Stimulated activated CD8-positive, alpha-beta memory T cell treated with anti-CD3 and anti-CD28 coated beads, Interleukin-4, amount 100 ng/mL, for 24 hours (primary cell): Measurements from ENCODE around the gene PRPF40B.
A peak's percentile ranks its signal among the peaks of the same experiment; 100 is the strongest.
"Not testable (repeated sequence)": the region's sequence is repeated elsewhere in the genome, so short reads cannot be mapped to it uniquely, and the experiment has no call there.

Experiments
- DNase-seq: peaks from one replicate; pipeline ENCODE4 v3.0.0-alpha.2; 2020; ENCODE audit warnings: low read depth

The PRPF40B gene

DNA sequence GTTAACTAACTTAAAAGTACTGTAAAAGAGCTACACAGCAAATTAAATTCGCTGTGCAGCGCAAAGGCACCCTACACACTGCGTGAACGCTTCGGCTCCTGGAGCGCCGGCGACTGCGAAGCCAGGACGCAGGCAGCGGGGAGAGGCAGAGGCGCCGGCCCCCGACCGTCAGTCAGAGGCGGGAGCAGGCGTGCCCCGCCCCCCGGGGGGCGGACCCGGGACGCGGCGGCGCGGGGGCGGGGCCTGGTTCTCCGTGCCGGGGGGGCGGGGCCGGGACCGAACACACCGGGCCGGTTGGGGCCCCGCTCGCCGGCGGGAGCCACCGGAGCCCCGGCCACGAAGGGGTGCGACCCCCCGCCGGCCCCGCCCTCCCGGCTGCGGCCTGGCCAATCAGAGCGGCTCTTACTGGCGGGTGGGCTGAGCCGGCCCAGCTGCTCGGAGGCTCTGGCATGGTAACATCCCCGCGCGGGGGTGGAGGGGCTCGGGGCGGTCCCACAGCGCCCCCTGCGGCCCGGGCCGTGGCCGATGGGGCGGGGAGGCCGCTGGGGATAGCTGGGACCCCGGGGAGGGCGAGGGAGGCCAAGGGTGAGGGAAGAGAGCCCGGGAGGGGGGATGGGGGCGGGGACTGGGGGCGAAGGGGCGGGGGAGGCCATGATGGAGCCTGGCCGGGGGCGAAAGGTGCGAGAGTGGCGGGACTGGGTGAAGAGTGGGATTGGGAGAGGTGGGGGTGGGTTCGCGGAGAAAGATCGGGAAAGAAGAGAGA lies at the start of gene PRPF40B:
TSS of gene PRPF40B (plus strand) at position 420 of the 763 bp plus-strand sequence. CDS start at position 450, 30 bp downstream.
- DNase-seq = peak; percentile 69

DNA sequence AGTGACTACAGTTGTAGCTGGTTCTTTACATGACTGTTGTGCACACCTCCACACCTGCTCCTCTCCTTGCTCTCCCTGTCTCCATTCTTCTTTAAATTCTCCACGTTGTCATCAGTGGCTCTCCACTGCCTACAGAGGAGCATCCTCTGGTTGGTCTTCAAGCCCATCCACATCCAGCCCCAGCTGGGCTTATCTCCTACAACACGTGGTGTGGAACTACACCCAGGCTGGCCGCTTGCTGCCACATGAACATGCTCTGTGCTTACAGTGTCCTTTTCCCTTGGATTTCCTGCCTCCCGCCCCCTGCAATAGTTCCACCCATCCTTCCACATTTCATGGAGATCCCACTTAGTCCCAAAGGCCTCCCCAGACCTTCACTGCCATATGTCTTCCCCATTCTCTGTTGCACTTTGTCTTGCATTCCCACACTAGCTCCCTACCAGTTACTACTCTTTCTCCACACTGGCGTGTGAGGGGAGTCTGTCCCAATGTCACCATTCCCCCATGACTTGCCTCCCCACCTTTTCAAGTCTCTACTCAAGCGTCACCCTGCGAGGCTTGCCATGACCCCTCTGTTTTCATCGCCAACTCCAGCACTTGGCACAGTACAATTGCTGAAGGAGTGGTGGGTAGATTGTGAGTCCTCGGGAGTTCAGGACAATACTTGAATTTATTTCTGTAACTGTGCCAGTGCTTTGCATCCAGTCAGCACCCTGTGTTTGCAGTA lies 45.6 kb upstream of the PRPF40B start:
- DNase-seq = no peak

- DNase-seq = no peak
These were observed 44.8 kb upstream of the PRPF40B start for GRCh38 chr12:49578471-49579112.

DNA sequence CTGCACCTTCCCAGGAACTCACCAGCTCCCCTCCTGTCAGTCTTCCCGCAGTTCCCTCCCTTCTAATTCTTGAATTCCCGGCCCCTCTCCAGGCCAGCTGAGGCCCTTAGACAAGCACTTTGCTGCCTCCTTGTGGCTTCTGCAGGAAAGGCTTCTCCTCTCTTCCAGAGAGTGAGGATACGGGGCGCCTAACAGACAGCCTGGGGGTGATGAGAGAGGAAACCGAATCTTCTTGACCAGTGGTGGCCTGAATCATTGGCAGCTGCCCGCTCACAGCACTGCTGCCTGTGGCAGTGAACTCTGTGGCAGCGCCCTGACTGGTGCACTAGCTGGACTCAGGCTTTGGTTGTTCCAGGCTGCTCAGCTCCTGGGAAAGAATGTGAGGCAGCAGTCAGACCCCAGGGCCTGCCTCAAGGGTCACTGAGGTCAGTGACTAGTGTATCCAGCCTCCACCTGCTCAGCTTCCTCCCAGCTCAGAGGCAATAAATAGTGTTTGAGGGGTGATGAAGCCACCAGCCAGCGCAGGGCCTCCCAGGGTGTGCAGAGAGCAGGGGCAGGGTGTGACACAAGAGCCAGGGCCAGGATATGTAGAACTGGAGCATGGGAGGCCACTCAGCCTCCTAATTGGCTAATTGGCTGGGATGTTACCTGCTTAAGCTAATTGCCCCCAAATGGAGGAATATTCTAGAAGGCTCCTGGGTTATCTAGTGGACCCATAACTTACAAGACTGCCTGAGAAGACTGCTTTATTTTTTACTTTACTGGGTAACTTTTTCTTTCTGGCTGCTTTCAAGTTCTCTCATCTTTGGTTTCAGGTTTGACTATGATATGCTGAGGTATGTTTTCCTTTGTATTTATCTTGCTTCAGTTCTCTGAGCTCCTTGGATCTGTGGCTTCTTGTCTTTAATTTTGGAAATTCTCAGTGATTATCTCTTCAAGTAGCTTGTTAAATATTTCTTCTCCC lies 42.5 kb upstream of the PRPF40B start:
- peak; percentile 35 for DNase-seq

GRCh38 chr12:49582201-49582600 lies 41.2 kb upstream of the PRPF40B start:
- DNase-seq = no peak

DNA sequence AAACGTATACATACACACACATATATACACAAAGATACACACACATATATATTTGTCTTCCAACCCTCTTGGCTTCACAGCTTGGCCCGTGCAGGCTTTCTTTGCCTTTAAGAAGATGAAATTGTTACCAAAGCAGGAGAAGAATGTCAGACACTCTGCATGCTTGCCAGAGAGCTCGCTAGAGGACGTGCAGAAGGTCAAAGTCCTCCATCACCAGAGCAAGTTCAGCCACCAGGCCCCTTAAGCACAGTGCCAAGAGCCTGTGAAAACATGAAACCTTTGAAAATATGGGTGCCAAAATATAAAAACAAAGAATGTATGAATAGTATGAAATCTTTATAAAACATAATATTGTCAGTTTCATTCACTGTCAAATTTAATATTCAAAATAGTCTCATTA lies 40.5 kb upstream of the PRPF40B start:
- no peak for DNase-seq

DNA sequence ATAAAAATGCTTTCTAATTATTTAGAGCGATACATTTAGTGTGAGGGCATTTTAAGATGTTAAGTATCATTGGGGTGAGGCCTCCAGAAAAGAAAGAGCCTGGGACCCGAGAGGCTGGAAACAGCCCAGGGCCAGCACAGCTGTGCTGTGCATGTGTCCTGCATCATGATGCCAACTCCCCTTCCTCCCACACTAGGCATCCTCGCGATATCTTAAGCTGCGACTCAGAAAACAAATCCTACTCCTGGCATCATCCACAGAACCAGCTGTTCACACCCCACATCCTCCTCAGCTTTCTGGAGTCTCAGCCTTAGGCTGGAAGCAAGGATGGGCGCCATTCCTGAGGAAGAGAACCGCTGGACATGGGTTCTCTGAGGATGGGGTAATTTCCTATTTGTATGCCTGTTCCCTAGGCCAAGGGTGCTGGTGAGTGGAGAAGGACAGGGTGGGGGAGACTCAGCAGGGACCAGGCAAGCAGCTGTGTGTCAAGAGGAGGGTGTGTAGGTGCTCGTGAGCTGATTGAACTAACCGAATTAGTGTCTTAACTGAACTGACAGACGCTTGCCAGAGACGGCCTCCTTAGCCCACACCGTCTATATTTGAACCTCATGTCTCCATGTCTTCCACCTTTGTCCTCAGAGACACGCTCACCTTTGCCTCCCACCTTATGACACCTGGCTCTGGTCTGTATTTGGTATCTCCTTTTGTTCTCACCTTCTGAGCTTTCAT lies 39.8 kb upstream of the PRPF40B start:
- DNase-seq = no peak

- DNase-seq = no peak
These were observed 38.8 kb upstream of the PRPF40B start for GRCh38 chr12:49584591-49584990.

- DNase-seq = no peak
These were observed 37.6 kb upstream of the PRPF40B start for GRCh38 chr12:49585477-49586459.

- DNase-seq = no peak
These were observed 36.0 kb upstream of the PRPF40B start for GRCh38 chr12:49587174-49587908.

- DNase-seq = no peak
These were observed 35.1 kb upstream of the PRPF40B start for GRCh38 chr12:49588281-49588680.

DNA sequence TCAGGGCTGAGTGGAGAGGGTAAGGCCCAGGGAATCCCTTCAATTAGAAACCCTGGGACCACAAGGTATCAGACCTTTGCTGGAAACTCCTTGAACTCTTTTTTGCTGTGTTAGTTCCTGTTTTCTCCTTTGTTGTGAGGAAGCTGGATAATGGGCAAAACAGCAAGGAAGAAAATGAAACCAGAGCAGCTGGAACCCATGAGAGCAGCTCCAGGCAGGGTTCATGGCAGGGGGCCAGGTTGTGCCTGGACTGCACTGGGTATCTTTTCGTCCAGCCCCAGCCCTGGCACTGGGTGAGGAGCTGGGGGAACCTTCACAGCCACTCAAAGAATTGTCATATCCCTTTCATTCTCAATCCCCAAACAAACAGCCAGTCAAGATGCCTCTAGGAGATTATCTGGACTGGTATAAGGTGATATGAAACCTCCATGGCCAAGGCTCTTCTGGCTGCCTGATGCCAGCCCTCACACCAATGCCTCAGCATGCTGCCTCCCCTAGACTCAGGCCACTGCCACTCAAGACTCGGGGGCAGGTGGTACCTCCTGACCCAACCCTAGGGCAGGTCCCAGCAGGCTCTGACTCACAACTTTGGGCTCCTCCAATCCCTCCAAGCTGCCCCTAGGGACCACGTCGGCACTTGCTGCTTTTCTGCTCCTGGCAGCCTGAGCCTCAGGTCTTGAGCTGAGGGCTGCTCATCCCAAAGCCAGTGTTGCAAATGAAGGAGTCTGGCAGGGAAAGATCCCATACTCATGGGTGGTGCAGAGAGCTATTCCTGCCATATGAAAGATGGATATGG lies 34.4 kb upstream of the PRPF40B start:
- DNase-seq = no peak

DNA sequence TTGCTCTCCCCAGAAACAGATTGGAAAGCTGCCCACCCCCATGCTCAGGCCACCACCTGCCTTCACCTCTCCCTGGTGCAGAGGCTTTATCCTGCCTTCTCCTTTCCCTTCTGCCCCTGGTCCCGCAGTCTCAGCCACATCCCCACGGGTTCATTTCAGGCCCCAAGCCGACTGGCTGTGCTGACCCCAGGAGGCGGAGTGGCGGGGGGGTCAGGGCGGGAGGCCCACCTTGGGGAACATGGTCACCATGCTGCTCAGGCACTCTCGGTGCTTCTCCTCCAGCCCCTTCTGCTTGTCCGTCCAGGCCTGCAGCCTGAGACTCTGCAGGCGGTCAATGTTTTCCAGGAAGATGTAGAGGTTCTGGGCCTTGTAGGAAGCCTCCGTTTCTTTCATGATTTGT lies 24.8 kb upstream of the PRPF40B start:
- no peak for DNase-seq

DNA sequence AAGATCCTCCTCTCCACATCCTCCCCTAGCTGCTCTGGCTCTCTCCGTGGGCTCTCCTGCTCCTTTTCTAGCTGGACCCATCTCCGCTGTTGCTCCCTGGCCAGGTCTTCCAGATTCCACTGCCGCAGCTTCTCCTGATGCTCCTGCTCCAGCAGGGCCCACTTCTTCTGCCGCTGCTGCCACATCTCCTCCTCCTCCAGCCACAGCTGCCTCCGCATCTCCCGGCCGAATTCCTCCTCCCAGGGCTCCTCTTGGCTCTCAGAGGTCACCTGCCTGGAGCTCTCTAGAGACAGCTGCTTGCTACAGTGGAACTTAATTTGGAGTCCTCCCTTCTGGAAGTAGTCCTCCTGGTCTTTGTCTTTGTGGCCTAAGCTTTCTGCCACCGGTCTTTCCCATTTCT lies 23.4 kb upstream of the PRPF40B start:
- no peak for DNase-seq

DNA sequence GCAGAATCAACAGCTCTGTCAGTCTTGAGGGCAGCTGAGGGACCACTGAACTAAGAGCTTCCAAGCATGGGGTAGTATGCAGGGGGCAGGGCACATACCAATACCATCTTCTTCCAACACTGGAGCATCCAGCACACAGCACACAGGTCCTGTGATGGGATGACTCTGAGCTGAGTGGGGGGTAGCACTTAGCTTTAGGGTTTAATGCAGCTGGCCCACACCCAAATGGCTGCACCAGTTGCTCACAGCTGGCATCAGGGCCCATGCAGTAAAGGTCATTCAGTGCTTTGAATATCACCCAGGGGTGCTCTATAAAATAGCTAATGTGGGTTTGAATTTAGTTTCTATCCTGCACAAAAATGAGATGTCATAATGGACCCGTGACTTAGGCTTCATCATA lies 19.6 kb upstream of the PRPF40B start:
- no peak for DNase-seq

- DNase-seq = no peak
These were observed 18.5 kb upstream of the PRPF40B start for GRCh38 chr12:49604856-49605255.

DNA sequence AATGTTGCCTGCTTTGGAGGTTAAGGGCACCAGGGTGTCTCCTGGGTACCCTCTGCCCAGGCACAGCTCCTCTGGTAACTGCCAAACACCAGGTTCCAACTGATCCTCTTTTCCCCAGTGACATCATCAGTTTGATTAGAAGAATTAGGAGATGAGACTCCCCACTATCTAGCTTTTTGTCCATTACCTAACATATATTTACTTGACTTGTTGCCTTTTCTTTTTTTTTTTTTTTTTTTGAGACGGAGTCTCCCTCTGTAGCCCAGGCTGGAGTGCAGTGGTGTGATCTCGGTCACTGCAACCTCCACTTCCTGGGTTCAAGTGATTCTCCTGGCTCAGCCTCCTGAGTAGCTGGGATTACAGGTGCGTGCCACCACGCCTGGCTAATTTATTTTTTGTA lies 17.8 kb upstream of the PRPF40B start, which contains the start of gene FAM186B:
TSS of gene FAM186B (minus strand) at position 101 of the 400 bp plus-strand sequence. CDS start 162 bp downstream, outside the sequence.
- DNase-seq = not testable (repeated sequence)
